LNCAP (cell line): ENCODE measurements around the gene HSPH1.

Experiments used
- TF ChIP-seq, protein P1 (sequence below): fragments of 450-650 bp; IDR thresholded peaks from 2 replicates; pipeline ENCODE4 v1.5.1; 2017; ENCODE audit warnings: mild to moderate bottlenecking

The HSPH1 gene

DNA sequence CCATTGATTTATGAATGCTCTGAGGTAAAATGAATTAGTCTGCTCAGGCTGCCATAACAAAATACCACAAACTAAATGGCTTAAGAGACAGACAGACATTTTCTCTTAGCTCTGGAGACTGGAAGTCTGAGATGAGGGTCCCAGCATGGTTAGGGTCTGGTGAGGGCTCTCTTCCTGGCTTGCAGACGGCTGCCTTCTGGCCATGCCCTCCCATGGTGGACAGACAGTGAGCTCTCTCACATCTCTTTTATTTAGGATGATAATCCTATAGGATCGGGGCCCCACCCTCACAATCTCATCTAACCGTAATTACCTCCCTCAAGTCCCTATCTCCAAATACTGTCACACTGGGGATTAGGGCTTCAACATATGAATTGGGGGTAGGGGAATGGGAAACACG is 47.1 kb downstream of the HSPH1 start:
- TF ChIP-seq, protein P1, sequence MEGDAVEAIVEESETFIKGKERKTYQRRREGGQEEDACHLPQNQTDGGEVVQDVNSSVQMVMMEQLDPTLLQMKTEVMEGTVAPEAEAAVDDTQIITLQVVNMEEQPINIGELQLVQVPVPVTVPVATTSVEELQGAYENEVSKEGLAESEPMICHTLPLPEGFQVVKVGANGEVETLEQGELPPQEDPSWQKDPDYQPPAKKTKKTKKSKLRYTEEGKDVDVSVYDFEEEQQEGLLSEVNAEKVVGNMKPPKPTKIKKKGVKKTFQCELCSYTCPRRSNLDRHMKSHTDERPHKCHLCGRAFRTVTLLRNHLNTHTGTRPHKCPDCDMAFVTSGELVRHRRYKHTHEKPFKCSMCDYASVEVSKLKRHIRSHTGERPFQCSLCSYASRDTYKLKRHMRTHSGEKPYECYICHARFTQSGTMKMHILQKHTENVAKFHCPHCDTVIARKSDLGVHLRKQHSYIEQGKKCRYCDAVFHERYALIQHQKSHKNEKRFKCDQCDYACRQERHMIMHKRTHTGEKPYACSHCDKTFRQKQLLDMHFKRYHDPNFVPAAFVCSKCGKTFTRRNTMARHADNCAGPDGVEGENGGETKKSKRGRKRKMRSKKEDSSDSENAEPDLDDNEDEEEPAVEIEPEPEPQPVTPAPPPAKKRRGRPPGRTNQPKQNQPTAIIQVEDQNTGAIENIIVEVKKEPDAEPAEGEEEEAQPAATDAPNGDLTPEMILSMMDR = no peak

DNA sequence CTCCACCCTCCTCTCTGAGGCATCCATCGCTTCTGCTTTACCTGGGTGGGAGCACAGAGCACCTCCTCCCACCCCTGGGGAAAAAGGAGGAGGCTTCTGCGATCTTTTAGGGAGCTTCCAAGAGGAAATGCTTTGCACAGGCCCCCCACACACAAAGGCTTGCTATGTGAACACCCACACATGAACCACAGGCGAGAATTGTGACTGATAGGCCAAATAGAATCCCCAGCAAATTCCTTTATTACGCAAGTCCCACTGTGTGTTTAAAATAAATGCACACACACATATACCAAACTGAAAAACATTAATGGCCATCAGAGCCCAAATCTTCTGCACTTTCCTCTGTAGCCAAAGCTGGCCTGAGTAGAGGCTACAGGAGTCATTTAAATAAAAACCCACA is 50.6 kb downstream of the HSPH1 start:
- TF ChIP-seq, protein P1 = no peak

- TF ChIP-seq, protein P1 = no peak
These were observed 51.1 kb downstream of the HSPH1 start for GRCh38 chr13:31110617-31111016.

DNA sequence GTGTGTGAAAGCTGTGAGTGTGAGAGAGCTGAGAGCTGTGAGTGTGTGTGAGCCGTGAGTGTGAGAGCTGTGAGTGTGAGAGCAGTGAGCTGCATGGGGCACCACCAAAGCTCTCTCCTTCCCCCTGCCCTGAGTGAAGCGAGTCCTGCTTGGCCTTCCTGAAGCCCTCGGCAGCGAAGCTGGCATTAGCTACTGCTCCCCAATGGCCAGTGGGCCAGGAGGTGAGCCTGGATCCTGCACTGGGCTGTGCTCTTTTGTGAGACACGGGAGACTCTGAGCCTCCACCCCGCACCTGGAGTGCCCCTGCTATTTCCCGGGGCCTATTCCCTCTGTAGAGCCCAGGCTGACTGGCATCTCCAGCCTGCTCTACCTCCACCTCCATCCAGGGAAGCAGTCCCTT is 51.5 kb downstream of the HSPH1 start:
- TF ChIP-seq, protein P1 = no peak

DNA sequence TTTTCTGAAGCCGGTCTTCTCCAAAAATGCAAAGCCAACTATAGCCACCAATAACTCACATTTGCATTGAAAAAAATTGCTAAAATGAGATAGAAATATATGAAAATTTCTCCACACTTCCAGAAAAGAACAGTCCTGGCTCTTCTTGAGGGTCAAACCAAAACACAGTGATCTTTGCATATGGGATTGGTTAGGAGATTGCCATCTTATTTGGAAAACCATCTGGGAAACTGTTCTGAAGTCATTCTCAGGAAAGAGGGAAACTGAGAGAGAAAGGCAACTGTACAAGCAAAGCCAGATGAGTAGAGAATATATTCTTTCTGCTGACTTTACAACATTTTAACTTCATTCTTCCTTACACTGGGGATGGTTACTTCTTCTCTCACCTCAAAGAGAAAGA is 54.6 kb downstream of the HSPH1 start:
- TF ChIP-seq, protein P1 = no peak

DNA sequence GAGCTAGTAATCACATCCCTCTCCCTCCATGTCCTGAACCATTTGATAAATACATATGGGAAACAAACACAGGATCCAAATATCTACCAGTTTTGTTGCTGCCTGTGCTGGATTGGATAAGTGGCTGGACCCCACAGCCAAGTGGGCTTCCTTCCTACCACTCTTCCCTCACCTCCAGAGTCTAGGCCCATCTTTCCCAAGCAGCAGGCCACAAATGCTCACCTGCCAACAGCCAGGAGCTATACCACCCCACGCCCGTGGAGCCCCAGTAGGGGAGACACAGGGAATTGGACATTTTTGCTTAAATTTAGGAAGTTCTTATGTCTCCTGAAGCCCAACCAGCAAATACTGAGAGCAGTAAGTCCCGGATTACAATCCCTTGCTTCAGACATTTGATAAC is 55.8 kb downstream of the HSPH1 start:
- TF ChIP-seq, protein P1 = no peak

- TF ChIP-seq, protein P1 = no peak
These were observed 56.5 kb downstream of the HSPH1 start for GRCh38 chr13:31105020-31105795.

GRCh38 chr13:31102905-31103304 is 58.8 kb downstream of the HSPH1 start:
- TF ChIP-seq, protein P1 = no peak
